Bronchial epithelial cell (primary cell): Measurements from ENCODE around the gene MICU1. TPM values are rescaled to one million over a fixed set of nuclear protein-coding genes. Genes with fewer than 3 reads are reported as not detected.
"Not testable (repeated sequence)": the region's sequence is repeated elsewhere in the genome, so short reads cannot be mapped to it uniquely, and the experiment has no call there.

ENCODE experiments used
- DNase-seq: peaks from one replicate; pipeline ENCODE4 v3.0.0-alpha.2; 2010; ENCODE audit warnings: low read depth
- FAIRE-seq: peaks from 2 replicates; lab custom pipeline; 2011; peaks lifted over from hg19 to GRCh38; lab: Jason Lieb, UNC
- H3K27me3 ChIP-seq: 2 replicates; pipeline ENCODE4 v1.5.1; 2011; ENCODE audit warnings: low read length; ENCODE audit not compliant: control insufficient read depth, insufficient read depth
- H3K36me3 ChIP-seq: 2 replicates; pipeline ENCODE4 v1.5.1; 2011; ENCODE audit warnings: low read length; ENCODE audit not compliant: control insufficient read depth, insufficient read depth
- H3K4me3 ChIP-seq: 2 replicates; pipeline ENCODE4 v1.5.1; 2011; ENCODE audit warnings: mild to moderate bottlenecking, low read depth, low read length, control low read depth
- total RNA-seq: library from RNA; depleted of rRNA; stranded (reverse); fragments of >200 nt; gene quantifications from 2 replicates; pipeline ENCODE4 v1.2.1, GENCODE V29; 2014
- TF ChIP-seq, protein P1 (sequence below): IDR thresholded peaks from 2 replicates; pipeline ENCODE4 v1.5.1; 2011; ENCODE audit warnings: mild to moderate bottlenecking, moderate library complexity, low read length, control low read depth, inconsistent platforms; ENCODE audit not compliant: insufficient read depth, severe bottlenecking

Gene MICU1
- total RNA-seq, 1 donor from 2014 or later, result 20.8 TPM

DNA sequence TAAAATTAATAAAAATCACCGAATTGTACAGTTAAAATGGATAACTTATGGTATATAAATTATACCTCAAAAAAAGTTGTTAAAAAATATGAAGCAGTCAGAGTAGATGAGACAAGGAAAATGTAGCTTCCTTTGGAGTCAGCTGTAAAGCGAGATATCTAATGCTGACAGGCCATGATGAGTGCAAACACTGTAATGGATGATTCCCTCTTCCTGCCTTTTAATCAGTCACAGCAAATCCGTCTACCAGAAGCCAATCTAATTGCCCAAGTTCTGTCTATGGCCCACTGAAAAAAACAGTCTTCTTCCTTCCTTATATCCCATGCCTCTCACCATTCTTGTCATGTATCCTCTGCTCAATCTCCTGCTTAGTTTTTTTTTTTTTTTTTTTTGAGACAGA, 211.2 kb downstream of the MICU1 start:
- Histone ChIP-seq H3K27me3 (no peaks in the 10 kb centered on the region), H3K36me3 (no peaks in the 10 kb centered on the region), H3K4me3 (no peak overlapping the region)
- FAIRE-seq, result no peak
- DNase-seq, result no peak
- TF ChIP-seq, protein P1, sequence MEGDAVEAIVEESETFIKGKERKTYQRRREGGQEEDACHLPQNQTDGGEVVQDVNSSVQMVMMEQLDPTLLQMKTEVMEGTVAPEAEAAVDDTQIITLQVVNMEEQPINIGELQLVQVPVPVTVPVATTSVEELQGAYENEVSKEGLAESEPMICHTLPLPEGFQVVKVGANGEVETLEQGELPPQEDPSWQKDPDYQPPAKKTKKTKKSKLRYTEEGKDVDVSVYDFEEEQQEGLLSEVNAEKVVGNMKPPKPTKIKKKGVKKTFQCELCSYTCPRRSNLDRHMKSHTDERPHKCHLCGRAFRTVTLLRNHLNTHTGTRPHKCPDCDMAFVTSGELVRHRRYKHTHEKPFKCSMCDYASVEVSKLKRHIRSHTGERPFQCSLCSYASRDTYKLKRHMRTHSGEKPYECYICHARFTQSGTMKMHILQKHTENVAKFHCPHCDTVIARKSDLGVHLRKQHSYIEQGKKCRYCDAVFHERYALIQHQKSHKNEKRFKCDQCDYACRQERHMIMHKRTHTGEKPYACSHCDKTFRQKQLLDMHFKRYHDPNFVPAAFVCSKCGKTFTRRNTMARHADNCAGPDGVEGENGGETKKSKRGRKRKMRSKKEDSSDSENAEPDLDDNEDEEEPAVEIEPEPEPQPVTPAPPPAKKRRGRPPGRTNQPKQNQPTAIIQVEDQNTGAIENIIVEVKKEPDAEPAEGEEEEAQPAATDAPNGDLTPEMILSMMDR, result no peak

DNA sequence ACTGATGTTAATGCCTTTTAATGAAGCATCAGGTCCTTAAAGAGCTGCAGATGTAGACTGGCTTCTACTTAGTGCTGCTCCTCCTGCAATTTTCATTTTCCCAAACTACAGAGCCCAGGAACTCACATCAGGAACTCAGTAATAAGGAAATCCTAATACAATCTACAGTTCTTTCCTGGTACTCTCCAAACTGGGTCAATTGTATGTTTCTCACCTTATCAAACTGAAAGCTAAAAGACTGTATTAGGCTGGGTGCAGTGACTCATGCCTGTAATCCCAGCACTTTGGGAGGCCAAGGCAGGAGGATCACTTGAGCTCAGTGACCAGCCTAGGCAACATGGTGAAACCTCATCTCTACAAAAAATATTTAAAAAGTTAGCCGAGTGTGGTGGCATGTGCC, 216.7 kb downstream of the MICU1 start:
- no peak for FAIRE-seq
- Histone ChIP-seq H3K4me3 (no peak overlapping the region), H3K36me3 (no peaks in the 10 kb centered on the region), H3K27me3 (no peaks in the 10 kb centered on the region)
- TF ChIP-seq, protein P1, result no peak
- DNase-seq, result no peak

DNA sequence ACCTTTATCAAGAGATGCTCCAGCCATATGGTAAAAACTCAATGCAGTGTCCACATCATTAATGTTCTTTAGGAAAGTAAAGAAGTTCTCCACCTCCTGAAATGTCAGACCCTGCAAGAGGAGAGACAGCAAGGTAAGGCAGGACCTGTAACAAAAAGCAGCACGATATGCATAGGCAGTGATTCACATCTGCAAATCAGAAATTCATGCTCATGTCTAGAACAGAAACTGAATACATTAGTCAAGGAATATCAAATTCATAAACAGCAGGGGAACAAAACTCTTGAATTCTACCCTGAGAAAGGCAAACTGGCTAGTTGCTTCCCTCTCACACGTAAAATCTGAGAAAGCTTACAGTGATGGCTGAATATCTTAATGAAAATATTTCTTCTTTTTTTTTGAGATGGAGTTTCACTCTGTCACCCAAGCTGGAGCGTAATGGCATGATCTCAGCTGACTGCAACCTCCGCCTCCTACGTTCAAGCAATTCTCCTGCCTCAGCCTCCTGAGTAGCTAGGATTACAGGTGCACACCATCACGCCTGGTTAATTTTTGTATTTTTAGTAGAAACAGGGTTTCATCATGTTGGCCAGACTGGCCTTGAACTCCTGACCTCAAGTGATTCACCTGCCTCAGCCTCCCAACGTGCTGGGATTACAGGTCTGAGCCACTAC, 217.8 kb downstream of the MICU1 start:
- Histone ChIP-seq H3K36me3 (no peaks in the 10 kb centered on the region), H3K27me3 (no peaks in the 10 kb centered on the region), H3K4me3 (no peak overlapping the region)
- TF ChIP-seq, protein P1, result no peak
- FAIRE-seq (no peak), DNase-seq (no peak)

- FAIRE-seq, result no peak
- no peak for DNase-seq
- TF ChIP-seq, protein P1, result no peak
Measured at GRCh38 chr10:72407471-72407870, 218.4 kb downstream of the MICU1 start.

GRCh38 chr10:72395581-72395980, 230.3 kb downstream of the MICU1 start:
- not testable (repeated sequence) for H3K27me3 ChIP-seq, H3K36me3 ChIP-seq, H3K4me3 ChIP-seq, DNase-seq, FAIRE-seq

More at GRCh38 chr10:72407471-72407870, 218.4 kb downstream of the MICU1 start:
- Histone ChIP-seq H3K4me3 (no peak overlapping the region), H3K27me3 (no peaks in the 10 kb centered on the region), H3K36me3 (no peaks in the 10 kb centered on the region)

GRCh38 chr10:72392571-72392970, 233.3 kb downstream of the MICU1 start:
- FAIRE-seq (no peak), DNase-seq (no peak)
- TF ChIP-seq, protein P1, result no peak
- H3K4me3 ChIP-seq, result no peak overlapping the region
- H3K27me3 ChIP-seq, result no peaks in the 10 kb centered on the region
- no peaks in the 10 kb centered on the region for H3K36me3 ChIP-seq
